ENCODE data around the gene IPPK.

IPPK gene

GRCh38 chr9:92686954-92687353, 17.0 kb upstream of the IPPK start:
- peak; percentile 41 for DNase-seq (ENCODE audit: low spot score)

GRCh38 chr9:92685022-92685421, 15.1 kb upstream of the IPPK start:
- DNase-seq (ENCODE audit: low spot score): no peak

GRCh38 chr9:92682269-92682668, 12.3 kb upstream of the IPPK start:
- no peak for DNase-seq (ENCODE audit: low spot score)

GRCh38 chr9:92680166-92681119, 10.5 kb upstream of the IPPK start:
- no peak for DNase-seq (ENCODE audit: low spot score)

- no peak for DNase-seq (ENCODE audit: low spot score)
Measured at GRCh38 chr9:92679413-92680165, 9.7 kb upstream of the IPPK start.

- no peak for DNase-seq (ENCODE audit: low spot score)
Measured at GRCh38 chr9:92671323-92671722, 1.4 kb upstream of the IPPK start.

- DNase-seq (ENCODE audit: low spot score): peak; percentile 23
Measured at GRCh38 chr9:92669527-92669889, 423 bp downstream of the IPPK start.

GRCh38 chr9:92668746-92669526, 995 bp downstream of the IPPK start:
- peak; percentile 58 for DNase-seq (ENCODE audit: low spot score)

- DNase-seq (ENCODE audit: low spot score): no peak
Measured at GRCh38 chr9:92666912-92667532, 2.9 kb downstream of the IPPK start.

- no peak for DNase-seq (ENCODE audit: low spot score)
Measured at GRCh38 chr9:92666236-92666635, 3.7 kb downstream of the IPPK start.

- DNase-seq (ENCODE audit: low spot score): no peak
Measured at GRCh38 chr9:92665836-92666235, 4.1 kb downstream of the IPPK start.

GRCh38 chr9:92664394-92665152, 5.4 kb downstream of the IPPK start:
- no peak for DNase-seq (ENCODE audit: low spot score)

GRCh38 chr9:92663951-92664350, 6.0 kb downstream of the IPPK start:
- DNase-seq (ENCODE audit: low spot score): no peak

- no peak for DNase-seq (ENCODE audit: low spot score)
Measured at GRCh38 chr9:92663126-92663525, 6.8 kb downstream of the IPPK start.

GRCh38 chr9:92661743-92662142, 8.2 kb downstream of the IPPK start:
- no peak for DNase-seq (ENCODE audit: low spot score)

GRCh38 chr9:92661127-92661526, 8.8 kb downstream of the IPPK start:
- DNase-seq (ENCODE audit: low spot score): no peak

GRCh38 chr9:92660266-92660665, 9.7 kb downstream of the IPPK start:
- no peak for DNase-seq (ENCODE audit: low spot score)

GRCh38 chr9:92659601-92660000, 10.3 kb downstream of the IPPK start:
- no peak for DNase-seq (ENCODE audit: low spot score)

GRCh38 chr9:92658611-92659010, 11.3 kb downstream of the IPPK start:
- DNase-seq (ENCODE audit: low spot score): no peak

GRCh38 chr9:92658176-92658575, 11.8 kb downstream of the IPPK start:
- DNase-seq (ENCODE audit: low spot score): no peak
